ENCODE results near the gene TNRC6B.

DNA sequence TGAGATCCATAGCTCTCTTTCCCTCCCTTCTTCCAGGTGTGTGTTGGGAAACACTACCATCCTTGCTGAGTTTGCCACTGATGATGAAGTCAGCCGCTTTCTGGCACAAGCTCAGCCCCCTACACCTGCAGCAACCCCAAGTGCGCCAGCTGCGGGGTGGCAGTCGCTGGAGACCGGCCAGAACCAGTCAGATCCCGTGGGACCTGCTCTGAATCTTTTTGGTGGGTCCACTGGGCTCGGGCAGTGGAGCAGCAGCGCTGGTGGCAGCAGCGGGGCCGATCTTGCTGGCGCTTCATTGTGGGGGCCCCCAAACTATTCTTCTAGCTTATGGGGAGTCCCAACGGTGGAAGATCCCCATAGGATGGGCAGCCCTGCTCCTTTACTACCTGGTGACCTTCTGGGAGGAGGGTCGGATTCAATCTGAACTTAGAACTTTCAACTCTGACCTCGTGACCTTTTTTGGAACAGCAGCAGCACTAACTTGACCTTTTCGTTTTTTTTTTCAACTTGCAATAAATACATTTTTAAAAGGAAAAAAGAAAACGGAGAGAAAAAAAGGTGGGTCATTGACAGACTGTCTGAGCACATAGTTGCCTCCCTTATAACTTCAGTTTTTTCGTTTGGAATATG lies 145.2 kb downstream of the TNRC6B start:
- no peak for TF ChIP-seq POLR2A (IDR thresholded peaks at IDR 0.05; ENCODE audit: extremely low read depth, insufficient read length)
- TF ChIP-seq, protein P1, sequence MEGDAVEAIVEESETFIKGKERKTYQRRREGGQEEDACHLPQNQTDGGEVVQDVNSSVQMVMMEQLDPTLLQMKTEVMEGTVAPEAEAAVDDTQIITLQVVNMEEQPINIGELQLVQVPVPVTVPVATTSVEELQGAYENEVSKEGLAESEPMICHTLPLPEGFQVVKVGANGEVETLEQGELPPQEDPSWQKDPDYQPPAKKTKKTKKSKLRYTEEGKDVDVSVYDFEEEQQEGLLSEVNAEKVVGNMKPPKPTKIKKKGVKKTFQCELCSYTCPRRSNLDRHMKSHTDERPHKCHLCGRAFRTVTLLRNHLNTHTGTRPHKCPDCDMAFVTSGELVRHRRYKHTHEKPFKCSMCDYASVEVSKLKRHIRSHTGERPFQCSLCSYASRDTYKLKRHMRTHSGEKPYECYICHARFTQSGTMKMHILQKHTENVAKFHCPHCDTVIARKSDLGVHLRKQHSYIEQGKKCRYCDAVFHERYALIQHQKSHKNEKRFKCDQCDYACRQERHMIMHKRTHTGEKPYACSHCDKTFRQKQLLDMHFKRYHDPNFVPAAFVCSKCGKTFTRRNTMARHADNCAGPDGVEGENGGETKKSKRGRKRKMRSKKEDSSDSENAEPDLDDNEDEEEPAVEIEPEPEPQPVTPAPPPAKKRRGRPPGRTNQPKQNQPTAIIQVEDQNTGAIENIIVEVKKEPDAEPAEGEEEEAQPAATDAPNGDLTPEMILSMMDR (IDR thresholded peaks at IDR 0.05; ENCODE audit: low read depth, low read length): no peak
